D721Med (cell line): ENCODE results near the gene TYMS.

ENCODE experiments used
- DNase-seq: peaks from one replicate; pipeline ENCODE4 v3.0.0; 2011; ENCODE audit warnings: low spot score; ENCODE audit not compliant: insufficient read length
- FAIRE-seq: peaks from 2 replicates; lab custom pipeline; 2011; peaks lifted over from hg19 to GRCh38; lab: Jason Lieb, UNC
- TF ChIP-seq, protein P1 (sequence below): IDR thresholded peaks from 2 replicates; pipeline ENCODE4 v1.5.1; 2012; ENCODE audit warnings: mild to moderate bottlenecking, control low read depth; ENCODE audit not compliant: insufficient read depth; ENCODE audit errors: missing control alignments

Gene TYMS

DNA sequence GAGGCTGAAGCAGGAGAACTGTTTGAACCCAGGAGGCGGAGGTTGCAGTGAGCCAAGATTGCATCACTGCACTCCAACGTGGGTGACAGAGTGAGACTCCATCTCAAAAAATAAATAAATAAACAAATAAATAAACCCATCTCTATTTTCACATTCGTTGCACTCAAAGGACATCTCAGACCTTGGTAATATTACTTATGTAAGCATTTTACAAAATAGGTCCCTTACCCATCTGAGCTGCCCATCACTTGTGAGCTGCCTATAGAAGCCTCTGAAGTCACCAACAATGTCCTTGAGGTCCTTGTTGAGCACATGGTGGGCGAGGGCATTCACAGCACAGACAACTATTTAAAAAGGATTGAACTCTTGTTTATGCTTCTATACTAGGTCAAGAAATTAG is 39.6 kb downstream of the TYMS start:
- FAIRE-seq (no peak), DNase-seq (no peak)
- TF ChIP-seq, protein P1, sequence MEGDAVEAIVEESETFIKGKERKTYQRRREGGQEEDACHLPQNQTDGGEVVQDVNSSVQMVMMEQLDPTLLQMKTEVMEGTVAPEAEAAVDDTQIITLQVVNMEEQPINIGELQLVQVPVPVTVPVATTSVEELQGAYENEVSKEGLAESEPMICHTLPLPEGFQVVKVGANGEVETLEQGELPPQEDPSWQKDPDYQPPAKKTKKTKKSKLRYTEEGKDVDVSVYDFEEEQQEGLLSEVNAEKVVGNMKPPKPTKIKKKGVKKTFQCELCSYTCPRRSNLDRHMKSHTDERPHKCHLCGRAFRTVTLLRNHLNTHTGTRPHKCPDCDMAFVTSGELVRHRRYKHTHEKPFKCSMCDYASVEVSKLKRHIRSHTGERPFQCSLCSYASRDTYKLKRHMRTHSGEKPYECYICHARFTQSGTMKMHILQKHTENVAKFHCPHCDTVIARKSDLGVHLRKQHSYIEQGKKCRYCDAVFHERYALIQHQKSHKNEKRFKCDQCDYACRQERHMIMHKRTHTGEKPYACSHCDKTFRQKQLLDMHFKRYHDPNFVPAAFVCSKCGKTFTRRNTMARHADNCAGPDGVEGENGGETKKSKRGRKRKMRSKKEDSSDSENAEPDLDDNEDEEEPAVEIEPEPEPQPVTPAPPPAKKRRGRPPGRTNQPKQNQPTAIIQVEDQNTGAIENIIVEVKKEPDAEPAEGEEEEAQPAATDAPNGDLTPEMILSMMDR: no peak

- no peak for FAIRE-seq
- TF ChIP-seq, protein P1: no peak
- no peak for DNase-seq
Measured at GRCh38 chr18:697800-698199, 40.3 kb downstream of the TYMS start.

GRCh38 chr18:703213-703967 is 45.9 kb downstream of the TYMS start:
- TF ChIP-seq, protein P1: no peak
- no peak for FAIRE-seq
- DNase-seq: no peak

DNA sequence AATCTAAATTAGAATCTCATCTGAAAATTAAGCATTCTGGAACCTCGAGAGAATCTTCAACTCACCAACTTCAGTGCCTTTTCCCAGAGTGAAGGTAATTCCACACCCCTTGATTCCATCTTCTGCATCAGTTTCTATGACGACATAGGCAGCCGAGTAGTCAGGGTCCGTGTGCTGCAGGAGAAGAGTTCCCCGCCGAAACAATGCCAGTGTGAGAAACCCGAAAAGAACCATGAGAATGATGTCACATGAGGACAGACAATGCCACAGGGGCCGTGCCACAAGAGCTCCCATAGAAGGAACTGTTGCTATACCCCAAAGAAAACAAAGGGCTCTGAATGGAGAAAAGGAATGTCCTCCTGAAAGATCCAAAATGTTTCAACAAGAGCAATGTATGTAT is 49.0 kb downstream of the TYMS start:
- TF ChIP-seq, protein P1: no peak
- DNase-seq (no peak), FAIRE-seq (no peak)

DNA sequence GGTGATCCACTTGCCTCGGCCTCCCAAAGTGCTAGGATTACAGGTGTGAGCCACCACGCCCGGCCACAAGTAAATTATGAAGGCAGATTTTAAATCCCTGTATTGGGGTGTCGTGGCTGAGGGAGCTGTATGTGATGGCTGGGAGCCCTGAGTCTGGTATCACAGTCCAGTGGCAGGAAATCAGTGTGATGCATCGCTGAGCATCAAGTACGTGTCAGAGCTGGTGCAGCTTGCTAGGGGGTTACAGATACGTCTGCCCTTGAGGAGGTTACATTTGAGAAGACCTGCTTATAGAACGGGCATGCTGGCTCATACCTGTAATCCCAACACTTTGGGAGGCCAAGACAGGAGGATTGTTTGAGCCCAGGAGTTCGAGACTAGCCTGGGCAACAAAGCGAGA is 50.6 kb downstream of the TYMS start:
- TF ChIP-seq, protein P1: no peak
- DNase-seq (no peak), FAIRE-seq (no peak)

- no peak for DNase-seq
- FAIRE-seq: no peak
- TF ChIP-seq, protein P1: no peak
Measured at GRCh38 chr18:709771-710170, 52.3 kb downstream of the TYMS start.
